ENCODE results near the gene GSTM2. TPM values are rescaled to one million over a fixed set of nuclear protein-coding genes. Genes with fewer than 3 reads are reported as not detected.

Gene GSTM2
- total RNA-seq, 1 experiment from 2014 or later, result 14.9 TPM

- H3K9ac ChIP-seq (ENCODE audit: extremely low read depth, insufficient read length, low read length), result no peak overlapping the region
- H3K27me3 ChIP-seq (ENCODE audit: insufficient read depth, low read length), result no peaks in the 10 kb centered on the region
- H2AFZ ChIP-seq (ENCODE audit: low read length), result no peak overlapping the region
- no peak overlapping the region for H2BK20ac ChIP-seq (ENCODE audit: low read depth, low read length, poor library complexity, severe bottlenecking)
- H2AK5ac ChIP-seq (ENCODE audit: insufficient read length, low read length), result no peak overlapping the region
- Mint-ChIP-seq H3K4me3 (no peak overlapping the region), H3K36me3 (ENCODE audit: insufficient read depth in 1 of 3, low read depth in 3 of 3) (no peaks in the 10 kb centered on the region; a peak in 2 of 7 replicates), H3K27ac (no peak overlapping the region), H3K27me3 (ENCODE audit: low read depth) (peaks cover 15% of the 10 kb centered on the region), H3K4me1 (peaks cover 11 to 14% of the 10 kb centered on the region in 2 experiments), H3K9me3 (peaks cover 5 to 13% of the 10 kb centered on the region in 2 experiments)
- no peak overlapping the region for H3T11ph ChIP-seq (ENCODE audit: low read length)
- no peaks in the 10 kb centered on the region for H3K4me1 ChIP-seq (ENCODE audit: insufficient read depth, low read length)
- no peak overlapping the region for H3K23ac ChIP-seq (ENCODE audit: insufficient read length, low read depth, low read length)
- H2BK15ac ChIP-seq (ENCODE audit: low read depth, low read length), result no peak overlapping the region
- no peak overlapping the region for H2BK120ac ChIP-seq (ENCODE audit: low read depth, low read length, poor library complexity, severe bottlenecking)
- no peaks in the 10 kb centered on the region for H3K9me3 ChIP-seq (ENCODE audit: control insufficient read depth, low read depth, low read length)
- TF ChIP-seq CTCF (conservative IDR thresholded peaks at IDR 0.05), result no peak
- no peak overlapping the region for H2BK5ac ChIP-seq (ENCODE audit: insufficient read length, low read length)
- H3K56ac ChIP-seq (ENCODE audit: insufficient read length, low read depth, low read length), result no peak overlapping the region
- H3K27ac ChIP-seq (ENCODE audit: insufficient read length, low read depth, low read length), result no peak overlapping the region
- no peak overlapping the region for H4K8ac ChIP-seq (replicated peaks; ENCODE audit: insufficient read length, low read depth, low read length)
- H2BK12ac ChIP-seq (ENCODE audit: insufficient read length, low read depth, low read length), result no peak overlapping the region
- H3K79me1 ChIP-seq (ENCODE audit: insufficient read depth, low read depth, low read length, poor library complexity, severe bottlenecking), result no peaks in the 10 kb centered on the region
- no peak for DNase-seq
- no peak overlapping the region for H4K91ac ChIP-seq (ENCODE audit: insufficient read length, low read depth, low read length)
- no peaks in the 10 kb centered on the region for H3K23me2 ChIP-seq (ENCODE audit: insufficient read length, low read depth, low read length, poor library complexity, severe bottlenecking)
- H3K18ac ChIP-seq (ENCODE audit: insufficient read length, low read depth, low read length), result no peak overlapping the region
- H3K4ac ChIP-seq (ENCODE audit: low read depth, low read length), result no peak overlapping the region
- no peaks in the 10 kb centered on the region for H4K20me1 ChIP-seq (ENCODE audit: control insufficient read depth, insufficient read depth, insufficient read length)
- no peaks in the 10 kb centered on the region for H3K79me2 ChIP-seq (ENCODE audit: insufficient read depth, low read length)
- no CpG with 5 or more reads among the region's 10 CpGs for WGBS (ENCODE audit: extremely low coverage, insufficient read length, low lambda C conversion rate)
- no peak overlapping the region for H3K4me2 ChIP-seq (ENCODE audit: insufficient read depth, insufficient read length, low read length)
- no peak overlapping the region for H3K14ac ChIP-seq (ENCODE audit: insufficient read depth, low read length)
- no peak overlapping the region for H4K5ac ChIP-seq (ENCODE audit: insufficient read length, low read depth, low read length)
These were observed 23.2 kb upstream of the GSTM2 start for GRCh38 chr1:109644670-109645069.
